C4-2B (cell line): ENCODE results near the gene KLF7.

Experiments used
- H3K27ac ChIP-seq: fragments of 450-650 bp; 2 replicates; pipeline ENCODE4 v1.5.1; 2017
- ZFX ChIP-seq: fragments of 450-650 bp; IDR thresholded peaks from 2 replicates; pipeline ENCODE4 v1.6.1; 2017
- TF ChIP-seq, protein P1 (sequence below): fragments of 450-650 bp; conservative IDR thresholded peaks from 2 replicates; pipeline ENCODE4 v1.5.1; 2017; ENCODE audit warnings: mild to moderate bottlenecking

Gene KLF7

DNA sequence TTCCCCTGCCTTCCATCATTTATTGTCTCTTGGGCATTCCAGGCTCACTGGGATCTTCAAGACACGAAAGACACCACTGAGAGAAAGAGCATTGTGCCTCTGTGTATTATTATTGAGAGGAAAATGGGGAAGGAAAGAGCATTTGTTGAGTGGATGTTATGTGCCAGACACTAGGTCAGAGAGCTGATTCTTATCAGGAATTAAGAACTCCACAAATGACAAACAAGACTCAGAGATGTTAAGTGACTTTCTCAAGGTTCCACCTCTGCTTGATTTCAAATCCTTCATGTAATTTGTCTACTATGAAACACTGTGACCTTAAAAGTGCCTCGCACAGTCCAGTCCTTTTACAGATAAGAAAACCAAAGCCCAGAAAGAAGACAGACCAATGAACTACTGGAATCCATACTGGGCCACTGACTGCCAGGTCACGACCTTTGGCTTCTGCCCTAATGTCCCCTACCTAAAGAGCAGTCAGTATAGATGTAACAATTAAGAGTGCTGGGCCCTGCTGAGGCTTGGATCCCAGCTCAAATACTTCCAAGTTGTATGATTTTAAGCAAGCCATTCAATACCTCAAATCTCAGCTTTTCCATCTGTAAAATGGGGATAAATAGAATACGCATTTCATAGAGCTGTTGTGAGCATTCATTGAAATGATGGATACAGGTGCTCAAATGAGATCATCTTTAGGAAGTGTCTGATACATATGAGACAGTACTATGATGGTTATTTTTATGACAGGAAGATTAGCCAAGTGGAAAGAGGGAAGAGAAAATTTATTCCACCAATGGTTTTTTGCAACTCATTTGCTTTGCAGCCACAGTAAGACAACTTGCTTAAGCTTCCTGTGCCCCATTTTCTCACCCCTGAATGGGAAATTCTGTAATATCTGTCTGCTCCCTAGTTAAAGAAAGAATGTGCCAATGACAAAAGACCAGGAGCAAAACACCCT lies 10.9 kb downstream of the KLF7 start:
- H3K27ac ChIP-seq = no peak overlapping the region

DNA sequence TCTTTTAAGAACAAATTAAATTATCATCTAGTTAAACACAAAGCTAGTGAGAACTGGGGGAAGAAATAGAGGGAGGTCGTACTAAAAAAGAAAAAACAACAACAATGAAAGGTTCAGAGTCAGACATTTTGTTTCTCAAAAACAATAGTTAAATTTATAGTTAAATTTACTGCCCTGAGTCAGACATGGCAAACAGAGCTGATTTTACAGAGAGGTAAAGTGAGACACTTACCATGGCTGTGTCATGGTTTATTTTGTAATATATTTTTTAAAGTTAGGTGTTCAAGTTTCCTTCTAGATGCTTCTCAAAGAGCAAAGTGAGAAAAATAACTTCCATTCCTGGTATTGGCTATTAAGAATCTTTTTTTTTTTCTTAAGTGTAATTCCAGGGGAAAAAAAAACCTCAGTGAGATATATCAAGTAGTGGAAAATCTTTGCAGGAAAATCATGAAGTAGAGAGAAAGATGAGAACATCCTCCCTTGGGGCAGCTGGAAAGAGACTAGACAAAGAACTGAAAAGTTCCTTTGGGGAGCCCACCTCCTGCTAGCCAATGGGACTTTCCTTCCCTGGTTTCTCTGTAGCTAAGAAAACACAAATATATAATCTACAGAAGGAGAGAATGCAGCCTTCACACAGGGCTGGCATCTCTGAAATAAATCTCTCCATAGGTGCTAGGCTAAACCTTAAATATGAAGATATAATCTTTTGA lies 12.3 kb downstream of the KLF7 start:
- TF ChIP-seq, protein P1, sequence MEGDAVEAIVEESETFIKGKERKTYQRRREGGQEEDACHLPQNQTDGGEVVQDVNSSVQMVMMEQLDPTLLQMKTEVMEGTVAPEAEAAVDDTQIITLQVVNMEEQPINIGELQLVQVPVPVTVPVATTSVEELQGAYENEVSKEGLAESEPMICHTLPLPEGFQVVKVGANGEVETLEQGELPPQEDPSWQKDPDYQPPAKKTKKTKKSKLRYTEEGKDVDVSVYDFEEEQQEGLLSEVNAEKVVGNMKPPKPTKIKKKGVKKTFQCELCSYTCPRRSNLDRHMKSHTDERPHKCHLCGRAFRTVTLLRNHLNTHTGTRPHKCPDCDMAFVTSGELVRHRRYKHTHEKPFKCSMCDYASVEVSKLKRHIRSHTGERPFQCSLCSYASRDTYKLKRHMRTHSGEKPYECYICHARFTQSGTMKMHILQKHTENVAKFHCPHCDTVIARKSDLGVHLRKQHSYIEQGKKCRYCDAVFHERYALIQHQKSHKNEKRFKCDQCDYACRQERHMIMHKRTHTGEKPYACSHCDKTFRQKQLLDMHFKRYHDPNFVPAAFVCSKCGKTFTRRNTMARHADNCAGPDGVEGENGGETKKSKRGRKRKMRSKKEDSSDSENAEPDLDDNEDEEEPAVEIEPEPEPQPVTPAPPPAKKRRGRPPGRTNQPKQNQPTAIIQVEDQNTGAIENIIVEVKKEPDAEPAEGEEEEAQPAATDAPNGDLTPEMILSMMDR = no peak
- TF ChIP-seq ZFX = no peak
- no peak overlapping the region for H3K27ac ChIP-seq

More for the DNA sequence above, 10.9 kb downstream of the KLF7 start:
- TF ChIP-seq ZFX = no peak
- TF ChIP-seq, protein P1 = no peak

DNA sequence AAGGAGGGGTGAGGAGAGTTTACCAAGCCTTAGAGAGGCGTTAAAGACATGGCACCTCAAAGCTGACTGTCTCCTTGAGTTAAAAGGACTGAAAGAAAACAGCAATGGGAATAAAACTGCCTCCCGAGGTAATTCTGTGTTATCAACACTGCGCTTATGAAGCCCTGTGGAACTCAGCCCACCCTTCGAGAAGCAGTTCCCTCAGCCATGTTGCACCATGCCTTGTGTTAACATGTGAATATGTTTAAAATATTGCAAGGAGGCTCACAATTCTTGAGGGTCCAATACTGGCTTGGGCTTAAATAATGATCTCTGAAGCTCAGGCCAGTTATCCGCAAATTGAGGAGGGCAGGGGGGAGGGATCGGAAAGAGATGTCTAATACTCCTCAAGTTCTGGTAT lies 14.7 kb downstream of the KLF7 start:
- H3K27ac ChIP-seq = no peak overlapping the region
- TF ChIP-seq ZFX = no peak
- TF ChIP-seq, protein P1 = no peak

DNA sequence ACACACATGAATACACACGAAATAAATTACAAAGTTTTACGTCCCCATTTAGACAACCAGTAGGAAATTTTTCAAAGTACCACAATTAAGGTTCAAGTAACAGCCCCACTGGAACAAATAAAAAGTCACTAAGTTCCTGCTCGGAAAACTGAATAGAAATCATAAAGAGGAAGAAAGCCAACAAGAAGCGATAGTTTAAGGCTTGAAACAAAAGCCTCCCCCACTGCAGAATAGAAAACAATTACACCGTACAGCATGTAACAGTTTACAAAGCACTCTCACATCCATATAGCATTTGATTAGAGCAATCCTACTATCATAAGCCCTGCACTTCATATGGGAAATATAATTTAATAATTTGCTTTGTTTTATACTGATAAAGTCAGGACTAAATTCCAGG lies 15.5 kb downstream of the KLF7 start:
- no peak for TF ChIP-seq ZFX
- TF ChIP-seq, protein P1 = no peak
- H3K27ac ChIP-seq = no peak overlapping the region

DNA sequence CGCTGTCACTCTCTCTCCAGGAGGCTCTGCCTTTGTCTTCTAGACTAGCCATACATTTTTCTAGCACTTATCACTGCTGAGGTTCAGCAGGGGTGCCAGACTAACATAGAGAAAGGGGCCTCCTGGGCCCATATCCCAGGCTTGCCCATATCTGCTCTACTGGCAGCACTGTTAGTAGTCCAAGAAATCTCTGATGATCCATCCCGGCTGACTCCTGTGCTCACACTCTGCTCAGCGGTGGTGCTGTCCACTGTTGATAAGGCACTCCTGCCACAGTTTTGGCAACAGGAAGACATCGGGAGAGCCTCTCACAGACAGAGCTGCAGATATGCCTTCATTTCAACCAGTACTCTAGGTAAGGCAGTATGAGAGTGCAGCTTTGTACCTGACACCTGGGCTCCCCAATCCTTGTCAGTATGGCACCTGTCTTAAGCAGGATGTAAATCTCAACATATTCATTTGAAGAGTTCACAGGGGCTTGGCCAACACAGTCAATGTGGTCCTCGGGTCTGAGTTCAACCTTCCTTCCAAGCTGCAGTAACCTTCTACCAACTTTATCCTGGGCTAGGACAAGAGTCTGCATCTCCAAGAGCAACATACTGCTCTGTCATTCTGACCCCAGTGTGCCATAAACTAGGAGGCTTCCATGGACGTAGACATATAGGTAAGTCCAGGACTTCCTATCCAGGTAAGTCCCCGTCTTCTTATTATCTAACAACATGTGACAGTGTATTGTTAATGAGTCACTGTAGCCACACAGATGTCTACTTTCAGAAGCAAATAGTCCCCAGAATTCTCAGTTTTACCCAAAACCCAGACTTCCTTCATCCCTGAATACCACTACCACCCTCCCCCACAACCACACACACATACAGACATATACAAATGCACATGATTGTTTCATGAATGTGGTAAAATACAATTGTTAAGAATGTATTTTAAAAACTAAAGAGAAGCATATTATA lies 16.2 kb downstream of the KLF7 start:
- H3K27ac ChIP-seq = no peak overlapping the region
- TF ChIP-seq, protein P1 = no peak
- TF ChIP-seq ZFX = no peak

DNA sequence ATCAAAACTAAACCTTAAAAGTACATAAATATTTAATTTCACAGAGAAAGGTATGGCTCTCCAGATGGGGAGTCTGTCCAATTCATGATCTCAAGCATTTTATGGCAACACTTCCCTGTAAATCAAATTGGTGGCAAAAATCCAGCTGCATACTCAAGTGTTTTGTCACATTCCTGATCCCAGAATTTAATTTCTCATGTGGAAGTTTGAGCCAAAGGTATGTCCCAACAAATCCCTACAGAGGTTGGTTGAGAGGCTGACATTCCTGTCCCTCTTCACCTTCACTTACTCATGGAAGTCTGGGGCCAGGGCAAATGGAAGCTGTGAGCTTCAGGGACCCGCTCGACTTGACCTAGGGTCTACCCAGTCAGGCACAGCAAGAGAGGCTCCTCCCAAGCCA lies 17.7 kb downstream of the KLF7 start:
- TF ChIP-seq, protein P1 = no peak
- no peak for TF ChIP-seq ZFX
- H3K27ac ChIP-seq = no peak overlapping the region
